ENCODE data around the gene YPEL2. TPM values are rescaled to one million over a fixed set of nuclear protein-coding genes. Genes with fewer than 3 reads are reported as not detected.

YPEL2 gene
- total and polyA plus RNA-seq, 2 of the 13 experiments (the other 11 are each of a cell fraction or from before 2014, with no cell fraction given) = 8.5 to 21.1 TPM

- TF ChIP-seq GATAD1 (CRISPR knock-in tag; IDR thresholded peaks at IDR 0.05) = 0 out of 2 replicates have a peak, but pooled peaks have one; percentile 11
- TF ChIP-seq ZNF17 (CRISPR knock-in tag; IDR thresholded peaks at IDR 0.05) = no peak
- TF ChIP-seq FOXJ3 (CRISPR knock-in tag; IDR thresholded peaks at IDR 0.05; ENCODE audit: borderline replicate concordance) = peak; percentile 56; the same call in 1 of the 2 replicates
- TF ChIP-seq NR2F6 (IDR thresholded peaks at IDR 0.05) = 0 out of 2 replicates have a peak, but pooled peaks have one; percentile 35
- TF ChIP-seq NR2F6 (CRISPR knock-in tag; IDR thresholded peaks at IDR 0.05) = 0 out of 2 replicates have a peak, but pooled peaks have one; percentile 31
- TF ChIP-seq NFAT5 (CRISPR knock-in tag; IDR thresholded peaks at IDR 0.05) = no peak
- TF ChIP-seq ARID5B (CRISPR knock-in tag; IDR thresholded peaks at IDR 0.05) = peak; percentile 79; the same call in 1 of the 2 replicates
- 0 out of 2 replicates have a peak, but pooled peaks have one; percentile 74 for TF ChIP-seq TGIF2 (CRISPR knock-in tag; IDR thresholded peaks at IDR 0.05)
- TF ChIP-seq HBP1 (CRISPR knock-in tag; IDR thresholded peaks at IDR 0.05; ENCODE audit: low read depth) = 0 out of 2 replicates have a peak, but pooled peaks have one; percentile 66
- peak; percentile 81 for TF ChIP-seq CEBPG (CRISPR knock-in tag; IDR thresholded peaks at IDR 0.05)
- 0 out of 2 replicates have a peak, but pooled peaks have one; percentile 39 for TF ChIP-seq ZNF30 (CRISPR knock-in tag; IDR thresholded peaks at IDR 0.05)
- TF ChIP-seq KMT2B (CRISPR knock-in tag; IDR thresholded peaks at IDR 0.05) = peak; percentile 27; the same call in 1 of the 2 replicates
- TF ChIP-seq SP2 (CRISPR knock-in tag; IDR thresholded peaks at IDR 0.05) = no peak
- peak; percentile 65; the same call in 1 of the 2 replicates for TF ChIP-seq ZNF335 (CRISPR knock-in tag; IDR thresholded peaks at IDR 0.05)
- no peak for TF ChIP-seq ZFP82 (CRISPR knock-in tag; IDR thresholded peaks at IDR 0.05; ENCODE audit: borderline replicate concordance)
- no peak for TF ChIP-seq ZNF543 (CRISPR knock-in tag; IDR thresholded peaks at IDR 0.05)
- TF ChIP-seq KDM3A (CRISPR knock-in tag; IDR thresholded peaks at IDR 0.05; ENCODE audit: low read depth) = no peak
- TF ChIP-seq ZNF557 (CRISPR knock-in tag; IDR thresholded peaks at IDR 0.05) = peak; percentile 29; the same call in 1 of the 2 replicates
- no peak for TF ChIP-seq RFX3 (CRISPR knock-in tag; IDR thresholded peaks at IDR 0.05)
- peak; percentile 55; the same call in 1 of the 2 replicates for TF ChIP-seq ZNF816 (CRISPR knock-in tag; IDR thresholded peaks at IDR 0.05; ENCODE audit: borderline replicate concordance)
- TF ChIP-seq ELF3 (CRISPR knock-in tag; IDR thresholded peaks at IDR 0.05) = peak; percentile 66
Measured at GRCh38 chr17:59329176-59330052, 2.0 kb upstream of the YPEL2 start (continued).
